T-helper 1 cell (primary cell): ENCODE results near the gene STBD1.

Experiments used
- DNase-seq, 5 donors: peaks; one replicate each; pipeline ENCODE4 v3.0.0-alpha.2; 2012 to 2020

The STBD1 gene

GRCh38 chr4:76283900-76284299 lies 22.6 kb upstream of the STBD1 start:
- DNase-seq: no peak

DNA sequence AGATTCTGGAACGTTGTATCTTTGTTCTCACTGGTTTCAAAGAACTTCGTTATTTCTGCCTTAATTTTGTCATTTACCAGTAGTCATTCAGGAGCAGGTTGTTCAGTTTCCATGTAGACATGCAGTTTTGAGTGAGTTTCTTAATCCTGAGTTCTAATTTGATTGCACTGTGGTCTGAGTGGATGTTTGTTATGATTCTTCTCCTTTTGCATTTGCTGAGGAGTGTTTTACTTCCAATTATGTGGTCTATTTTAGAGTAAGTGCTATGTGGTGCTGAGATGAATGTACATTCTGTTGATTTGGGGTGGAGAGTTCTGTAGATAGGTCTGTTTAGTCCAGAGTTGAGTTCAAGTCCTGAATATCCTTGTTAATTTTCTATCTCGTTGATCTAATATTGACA lies 18.7 kb upstream of the STBD1 start:
- peak in 1 of 5 donors; percentile 28 for DNase-seq

GRCh38 chr4:76292730-76293129 lies 13.8 kb upstream of the STBD1 start:
- no peak for DNase-seq

- DNase-seq: no peak
Observed at GRCh38 chr4:76293772-76294171, 12.8 kb upstream of the STBD1 start.

- DNase-seq: no peak
Observed at GRCh38 chr4:76296286-76296820, 10.2 kb upstream of the STBD1 start.

DNA sequence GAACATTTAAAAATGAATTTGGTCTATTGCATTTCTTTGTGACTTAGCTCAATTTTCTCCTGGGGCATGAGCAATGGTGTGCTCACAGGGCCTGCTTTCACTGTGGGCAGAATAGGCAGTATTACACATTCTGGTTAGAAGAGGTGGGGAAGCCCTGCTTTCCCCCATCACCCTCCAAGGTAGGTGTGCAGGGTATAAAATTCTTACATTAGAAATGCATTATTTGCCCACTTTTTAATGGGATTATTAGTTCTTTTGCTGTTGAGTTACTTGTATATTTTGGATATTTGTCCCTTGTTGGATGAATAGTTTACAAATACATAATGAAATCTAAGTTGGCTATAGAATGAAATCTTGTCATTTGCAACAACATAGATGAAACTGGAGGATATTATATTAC lies 8.3 kb upstream of the STBD1 start:
- no peak for DNase-seq

GRCh38 chr4:76300012-76300411 lies 6.5 kb upstream of the STBD1 start:
- DNase-seq: no peak

DNA sequence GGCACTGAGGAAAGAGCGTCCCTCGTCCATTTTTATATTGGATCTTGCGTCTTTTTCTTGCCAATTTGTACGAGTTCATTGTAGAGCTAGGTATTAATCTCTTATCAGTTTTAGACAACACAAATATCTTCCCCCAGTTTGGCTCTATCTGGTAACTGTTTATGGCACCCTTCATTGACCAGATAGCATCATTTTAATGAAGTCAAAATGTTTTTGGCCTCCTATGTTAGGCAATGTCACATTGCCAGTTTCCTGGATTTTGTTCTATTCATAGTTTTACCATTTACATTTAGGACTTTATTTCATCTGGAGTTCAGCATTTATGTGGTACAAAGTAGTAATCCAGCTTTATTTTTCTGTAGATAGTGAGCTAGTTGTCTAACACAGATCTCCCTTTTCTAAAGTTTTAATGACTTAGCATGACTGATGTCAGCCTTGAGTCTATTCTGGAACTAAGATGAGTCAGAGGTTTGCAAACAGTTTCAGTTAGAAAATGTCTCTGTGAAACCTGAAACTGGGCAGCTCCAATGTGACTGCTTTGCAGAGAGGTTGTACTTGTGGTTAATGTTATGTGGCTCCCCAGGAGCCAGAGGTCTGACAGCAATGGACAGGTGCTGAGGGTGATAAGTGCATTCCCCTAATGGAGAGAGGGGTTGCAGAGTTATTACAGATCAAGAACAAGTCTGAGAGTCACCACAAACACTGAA lies 5.3 kb upstream of the STBD1 start:
- DNase-seq: peak in 1 of 5 donors; percentile 89

DNA sequence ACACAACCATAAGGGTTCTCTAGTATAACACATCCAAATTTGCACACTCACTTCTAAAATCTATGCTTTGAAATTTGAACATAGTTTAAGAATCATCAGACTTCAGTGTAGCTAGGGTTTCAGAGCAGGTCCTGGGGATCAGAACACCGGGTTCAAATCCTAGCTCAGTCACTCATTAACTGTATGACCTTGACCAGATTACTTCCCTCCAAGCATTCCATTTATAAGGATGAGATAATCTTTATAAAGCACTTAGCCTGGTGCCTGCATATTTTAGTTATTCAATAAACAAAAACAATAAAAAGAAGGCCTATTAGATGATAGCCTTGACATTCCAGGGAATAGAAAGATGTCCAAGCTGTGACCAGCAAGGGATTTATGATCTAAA lies 4.8 kb upstream of the STBD1 start:
- DNase-seq: no peak

GRCh38 chr4:76302826-76303438 lies 3.6 kb upstream of the STBD1 start:
- no peak for DNase-seq

DNA sequence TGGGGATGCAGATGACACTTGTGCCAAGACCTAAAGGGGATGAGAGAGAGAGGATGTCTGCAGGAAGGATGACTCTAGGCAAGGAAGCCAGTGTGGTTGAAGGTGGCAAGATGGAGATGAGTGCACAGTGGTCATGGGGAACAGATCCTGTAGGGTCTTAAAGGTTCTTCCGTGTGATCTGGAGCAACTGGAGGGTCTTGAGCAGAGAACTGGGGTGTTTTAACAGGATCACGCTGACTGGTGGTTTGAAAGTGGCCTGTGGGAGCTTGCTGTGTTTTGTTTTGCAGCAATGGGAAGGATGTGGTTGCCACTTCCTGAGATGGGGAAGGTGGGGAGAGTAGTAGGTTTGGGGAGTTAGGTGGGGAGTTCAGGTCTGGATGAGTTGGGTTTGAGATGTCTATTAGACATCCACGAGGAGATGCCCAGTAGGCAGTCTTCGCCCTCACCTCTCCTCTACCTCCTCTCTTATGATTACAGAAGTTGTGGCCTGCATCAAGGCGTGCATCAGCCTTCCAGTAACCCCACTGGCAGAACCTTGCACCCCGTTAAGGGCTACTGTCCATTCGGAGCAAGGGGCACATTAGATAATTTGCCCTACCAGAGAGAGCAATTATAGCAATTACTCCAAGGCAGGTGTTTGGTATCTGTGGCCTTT lies 1.4 kb upstream of the STBD1 start:
- DNase-seq: peak in 1 of 5 donors; percentile 65

GRCh38 chr4:76306882-76307659 lies 538 bp downstream of the STBD1 start:
- peak in 2 of 5 donors; percentile 7 to 35 for DNase-seq

DNA sequence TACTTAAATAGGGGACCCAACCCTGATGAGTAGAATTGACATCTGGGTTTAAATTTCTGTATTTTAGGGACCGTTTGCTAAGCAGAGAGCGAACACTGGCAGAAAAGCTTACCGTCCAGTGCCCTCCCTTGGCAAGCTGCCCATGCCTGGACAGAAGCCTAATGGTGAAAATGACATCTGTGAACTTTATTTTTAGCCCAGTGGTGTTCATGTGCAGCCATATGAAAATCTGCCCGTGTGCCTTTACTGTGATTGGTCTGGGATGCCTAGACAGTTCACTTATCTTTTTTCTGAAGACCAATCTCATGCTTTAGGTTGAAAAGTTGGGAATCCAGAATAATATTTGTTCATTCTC lies 1.1 kb downstream of the STBD1 start:
- DNase-seq: no peak

- no peak for DNase-seq
Observed at GRCh38 chr4:76308548-76308947, 2.0 kb downstream of the STBD1 start.

- no peak for DNase-seq
Observed at GRCh38 chr4:76309939-76310550, 3.5 kb downstream of the STBD1 start.

DNA sequence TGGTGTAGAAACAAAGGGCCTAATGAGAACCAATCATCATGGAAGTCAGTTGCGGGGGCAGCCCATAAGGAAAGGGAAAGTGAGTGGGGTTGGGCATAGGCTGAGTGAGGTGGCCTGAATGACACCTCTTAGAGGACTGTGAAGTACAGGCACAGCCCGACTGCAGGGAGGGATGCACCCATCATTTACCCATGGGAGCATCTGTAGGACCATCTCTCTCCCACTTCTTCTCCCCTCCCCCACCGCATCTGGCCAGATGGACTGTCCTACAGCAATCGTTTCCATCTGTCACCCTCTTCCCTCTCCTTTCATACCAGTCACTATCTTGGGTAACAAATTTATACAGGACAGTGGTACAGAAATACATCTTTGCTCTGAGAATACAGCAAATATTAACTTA lies 4.2 kb downstream of the STBD1 start:
- no peak for DNase-seq

DNA sequence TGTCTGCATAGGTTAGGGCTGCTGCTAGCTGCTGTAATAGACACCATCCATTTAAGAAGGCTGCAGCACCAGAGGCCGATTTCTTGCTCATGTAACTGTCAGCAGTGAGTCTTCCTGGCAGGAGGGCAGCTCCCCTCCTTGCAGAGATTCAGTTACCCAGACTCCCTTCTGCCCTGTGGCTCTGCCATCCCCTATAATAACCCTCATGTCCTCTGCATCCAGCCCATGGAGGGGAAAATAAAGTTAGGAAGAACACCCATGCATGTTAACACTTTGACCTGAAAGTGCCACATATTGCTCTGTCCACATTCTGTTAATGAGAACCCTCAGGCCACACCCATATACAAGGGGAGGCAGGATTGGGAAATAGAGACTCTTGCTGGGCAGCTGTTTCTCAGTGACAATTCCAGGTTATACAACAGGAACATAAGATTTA lies 5.4 kb downstream of the STBD1 start:
- no peak for DNase-seq

- DNase-seq: no peak
Observed at GRCh38 chr4:76312457-76312856, 5.9 kb downstream of the STBD1 start.

- DNase-seq: no peak
Observed at GRCh38 chr4:76313547-76313946, 7.0 kb downstream of the STBD1 start.

- no peak for DNase-seq
Observed at GRCh38 chr4:76315267-76315918, 8.9 kb downstream of the STBD1 start.

DNA sequence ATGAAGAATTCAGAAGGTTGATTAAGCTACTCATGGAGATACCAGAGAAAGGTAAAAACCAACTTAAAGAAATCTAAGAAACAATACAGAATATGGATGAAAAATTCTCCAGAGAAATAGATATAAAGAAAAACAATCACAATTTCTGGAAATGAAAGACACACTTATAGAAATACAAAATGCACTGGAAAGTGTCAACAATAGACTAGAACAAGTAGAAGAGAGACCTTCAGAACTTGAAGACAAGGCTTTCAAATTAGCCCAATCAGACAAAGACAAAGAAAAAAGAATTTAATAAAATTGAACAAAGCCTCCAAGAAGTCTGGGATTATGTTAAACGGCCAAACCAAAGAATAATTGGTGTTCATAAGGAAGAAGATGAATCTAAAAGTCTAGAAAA lies 9.6 kb downstream of the STBD1 start:
- no peak for DNase-seq

- DNase-seq: no peak
Observed at GRCh38 chr4:76322236-76322635, 15.7 kb downstream of the STBD1 start.
